GM21786 (cell line): ENCODE measurements around the gene CLIC4.
"Not testable (repeated sequence)": the region's sequence is repeated elsewhere in the genome, so short reads cannot be mapped to it uniquely, and the experiment has no call there.

Experiments used
- ATAC-seq: cut with Tn5 transposase; IDR thresholded peaks from one replicate; pipeline ENCODE4 v1.9.1; 2021; ENCODE audit not compliant: unreplicated experiment

CLIC4 gene

DNA sequence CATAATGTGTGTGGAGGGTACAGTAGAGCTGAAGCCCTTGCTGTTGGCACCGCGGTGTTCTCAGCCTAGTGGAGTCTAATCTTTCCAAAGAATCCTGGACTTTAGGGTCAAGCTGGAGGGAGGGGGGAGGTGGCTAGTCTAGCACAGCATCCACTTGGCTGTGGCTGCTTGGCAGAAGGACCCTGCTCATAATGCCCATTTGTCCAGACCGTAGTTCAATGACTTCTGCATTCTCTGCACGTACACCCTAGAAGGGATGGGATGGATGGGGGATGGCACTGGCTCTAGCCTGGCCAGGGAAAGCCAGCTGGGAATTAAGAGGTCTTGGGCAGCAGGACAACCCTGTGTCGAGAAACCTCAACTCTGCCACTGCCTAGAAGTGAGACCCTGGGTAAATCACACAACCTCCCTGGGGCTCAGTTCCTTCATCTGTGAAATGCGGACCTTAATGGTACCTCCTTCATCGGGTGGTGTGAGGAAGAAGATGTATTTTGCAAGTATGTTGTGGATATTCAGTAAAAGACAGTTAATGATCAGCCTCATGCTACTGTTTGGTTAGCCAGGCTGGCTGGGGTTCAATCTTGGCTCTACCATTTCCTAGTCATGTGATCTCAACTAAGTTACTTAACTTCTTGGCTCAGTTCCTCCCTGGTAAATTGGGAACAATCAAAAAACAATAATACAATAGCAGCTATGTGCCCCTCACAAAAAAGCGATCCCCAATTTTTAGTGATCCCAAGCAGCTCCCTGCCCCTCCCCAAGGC, 27.2 kb upstream of the CLIC4 start:
- no peak for ATAC-seq

DNA sequence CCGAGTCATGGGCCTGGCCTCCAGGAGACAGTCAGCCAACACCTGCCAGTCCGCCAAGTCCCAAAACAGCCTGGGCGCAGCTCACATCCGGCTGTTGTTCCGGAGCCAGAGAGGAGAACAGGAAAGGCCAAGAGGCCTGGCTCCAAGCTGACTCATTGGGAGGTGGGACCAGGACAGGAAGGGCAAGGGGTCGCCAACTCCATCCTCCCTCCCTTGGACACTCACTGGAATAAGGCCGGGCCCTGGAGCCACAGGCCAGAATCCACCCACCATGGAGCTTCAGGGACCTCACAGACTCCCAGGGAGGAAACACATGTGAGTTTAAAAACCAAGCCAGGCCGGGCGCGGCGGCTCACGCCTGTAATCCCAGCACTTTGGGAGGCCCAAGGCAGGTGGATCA, 25.1 kb upstream of the CLIC4 start:
- ATAC-seq: no peak

GRCh38 chr1:24721533-24721932, 23.7 kb upstream of the CLIC4 start:
- no peak for ATAC-seq

GRCh38 chr1:24722073-24723035, 22.9 kb upstream of the CLIC4 start:
- ATAC-seq: not testable (repeated sequence)

GRCh38 chr1:24724345-24725208, 20.7 kb upstream of the CLIC4 start:
- no peak for ATAC-seq

DNA sequence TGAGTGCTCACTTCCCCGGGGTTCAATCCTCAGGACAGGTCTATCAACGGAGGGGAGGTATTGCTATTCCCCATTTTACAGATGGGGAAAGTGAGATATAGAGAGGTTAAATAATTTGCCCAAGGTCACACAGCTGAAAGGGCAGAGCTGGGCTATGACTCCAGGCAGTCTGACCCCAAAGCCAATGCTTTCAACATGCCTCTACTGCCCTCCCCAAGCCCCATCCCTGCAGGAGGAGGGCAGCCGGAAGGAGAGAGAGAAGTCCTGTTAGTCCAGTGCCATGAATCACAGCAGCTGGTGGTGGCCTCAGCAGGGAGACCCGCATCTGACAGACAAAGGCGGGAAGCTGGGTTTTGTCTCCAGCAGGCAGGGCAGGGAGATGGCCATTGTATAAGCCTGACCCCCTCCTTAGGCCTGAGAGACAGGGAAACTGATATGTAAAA, 20.0 kb upstream of the CLIC4 start:
- ATAC-seq: no peak

- no peak for ATAC-seq
Observed at GRCh38 chr1:24726741-24727140, 18.5 kb upstream of the CLIC4 start.

DNA sequence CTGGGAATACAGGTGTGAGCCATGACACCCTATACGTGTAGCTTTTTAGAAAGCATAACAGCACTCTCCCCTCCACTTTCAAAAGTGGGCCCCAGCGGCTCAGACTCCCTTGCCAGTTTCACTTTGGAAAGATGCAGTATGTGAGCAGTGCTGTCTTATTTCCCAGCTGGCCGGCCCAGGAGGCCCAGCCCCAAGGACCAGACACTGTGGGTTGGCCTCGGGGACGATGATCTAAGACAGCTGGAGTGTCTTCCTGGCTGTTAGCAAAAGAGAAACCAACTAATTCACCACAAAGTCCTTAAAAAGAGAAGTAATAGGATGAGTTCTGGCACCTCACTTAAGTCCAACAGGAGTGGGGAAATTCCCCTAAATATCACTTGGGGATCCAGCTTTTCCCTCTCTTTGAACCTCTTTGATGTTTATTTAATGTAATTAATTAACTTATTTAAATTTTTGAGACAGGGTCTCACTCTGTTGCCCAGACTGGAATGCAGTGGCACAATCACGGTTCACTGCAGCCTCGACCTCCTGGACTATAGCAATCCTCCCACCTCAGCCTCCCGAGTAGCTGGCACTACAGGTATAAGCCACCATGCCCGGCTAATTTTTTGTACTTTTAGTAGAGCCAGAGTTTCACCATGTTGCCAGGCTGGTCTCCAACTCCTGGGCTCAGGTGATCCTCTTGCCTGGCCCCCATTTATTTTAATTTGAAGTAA, 17.6 kb upstream of the CLIC4 start:
- peak; percentile 81 for ATAC-seq

DNA sequence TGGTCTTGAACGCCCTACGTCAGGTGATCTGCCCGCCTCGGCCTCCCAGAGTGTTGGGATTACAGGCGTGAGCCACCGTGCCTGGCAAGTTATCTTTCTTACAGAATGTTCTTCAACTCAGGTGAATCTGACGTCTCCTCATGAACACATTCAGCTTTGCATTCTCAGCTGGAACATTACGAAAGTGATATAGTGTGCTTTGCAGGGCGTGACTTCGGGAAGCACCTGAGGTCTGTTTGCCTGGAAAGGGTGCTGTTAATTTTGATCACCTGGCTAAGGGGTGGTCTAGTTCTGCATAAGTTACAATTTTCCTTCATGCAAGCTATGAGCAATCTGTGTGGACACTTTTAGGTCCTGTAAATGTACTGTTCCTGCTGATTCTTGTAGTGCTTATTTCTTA, 16.3 kb upstream of the CLIC4 start:
- no peak for ATAC-seq

- no peak for ATAC-seq
Observed at GRCh38 chr1:24732186-24732885, 12.9 kb upstream of the CLIC4 start.

- ATAC-seq: peak; percentile 71
Observed at GRCh38 chr1:24733342-24733741, 11.9 kb upstream of the CLIC4 start.

GRCh38 chr1:24735156-24735508, 10.1 kb upstream of the CLIC4 start:
- ATAC-seq: no peak

DNA sequence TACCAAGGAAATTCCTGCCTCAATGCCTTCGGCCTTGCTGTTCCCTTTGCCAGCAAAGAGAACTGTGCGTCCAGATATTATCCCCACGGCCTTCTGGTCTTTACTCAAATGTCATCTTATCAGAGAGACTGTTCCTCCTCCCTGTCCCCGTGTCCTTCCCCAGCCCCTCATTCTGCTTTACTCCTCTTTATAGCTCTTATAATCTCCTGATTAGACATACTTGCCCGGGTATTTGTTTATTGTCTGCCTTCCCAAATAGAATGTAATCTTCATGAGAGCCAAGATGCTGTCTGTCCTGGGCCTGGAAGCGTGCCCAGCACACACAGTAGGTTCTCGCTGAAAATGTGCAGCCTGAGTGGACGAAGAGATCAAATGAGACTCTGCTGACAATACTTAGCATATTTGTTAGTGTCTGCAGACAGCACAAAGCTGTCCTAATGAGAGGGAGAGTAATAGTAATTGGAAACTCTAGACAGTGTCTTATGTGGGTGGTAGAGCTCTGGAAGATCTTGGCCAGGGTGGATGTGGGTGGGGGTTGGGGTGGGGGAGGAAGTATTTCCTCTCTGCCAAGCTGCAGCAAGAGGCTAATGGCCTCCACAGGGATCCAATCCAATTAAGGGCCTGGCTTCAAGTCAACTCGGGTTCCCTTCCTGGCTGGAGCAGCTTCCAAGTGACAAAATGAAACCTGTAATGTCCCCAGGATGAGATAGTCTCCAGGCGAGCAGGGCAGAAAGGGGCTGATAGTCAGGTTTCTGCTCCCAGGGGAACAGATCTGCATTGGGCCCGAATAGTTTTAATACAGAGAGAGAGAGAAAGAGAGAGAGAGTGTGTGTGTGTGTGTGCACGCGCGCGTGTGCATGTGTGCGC, 9.5 kb upstream of the CLIC4 start:
- ATAC-seq: no peak

GRCh38 chr1:24737368-24738117, 7.7 kb upstream of the CLIC4 start:
- ATAC-seq: no peak

- ATAC-seq: no peak
Observed at GRCh38 chr1:24739241-24739640, 6.0 kb upstream of the CLIC4 start.

DNA sequence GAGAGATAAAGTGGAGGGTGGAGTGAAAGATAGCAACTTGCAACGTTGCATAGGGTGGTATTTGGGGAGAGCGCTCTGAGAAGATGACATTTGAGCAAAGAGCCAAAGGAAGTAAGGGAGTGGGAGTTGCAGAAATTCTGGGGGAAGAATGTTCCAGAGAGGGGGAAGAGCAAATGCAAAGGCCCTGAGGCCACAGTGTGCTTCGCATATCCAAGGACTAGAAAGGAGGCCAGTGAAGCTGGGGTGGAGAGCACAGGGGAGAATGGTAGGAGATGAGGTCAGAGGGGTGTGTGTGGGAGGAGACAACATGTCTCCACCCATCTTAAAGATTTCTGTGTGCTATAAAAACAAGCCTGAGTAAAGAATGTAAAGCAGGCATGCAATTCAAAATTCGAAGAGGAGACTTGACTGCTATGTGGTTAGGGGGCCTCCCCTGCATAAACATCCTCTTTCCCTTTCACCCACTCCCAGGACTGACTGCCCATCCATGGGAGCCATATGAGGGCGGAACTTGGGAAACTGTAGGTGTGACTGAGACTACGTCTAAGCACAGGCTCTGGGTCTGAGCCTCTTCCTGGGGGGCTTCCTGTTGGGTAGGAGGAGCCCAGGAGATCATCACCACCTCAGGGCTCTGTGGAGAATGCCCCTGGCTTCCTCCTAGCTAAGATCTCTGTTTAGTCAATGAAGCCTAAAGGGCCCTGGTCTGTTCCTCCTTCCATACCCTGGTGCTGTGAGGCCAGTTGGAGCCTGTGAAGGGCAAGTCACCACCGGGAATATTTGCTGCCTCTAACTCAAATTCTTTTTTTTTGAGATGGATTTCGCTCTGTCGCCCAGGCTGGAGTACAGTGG, 2.9 kb upstream of the CLIC4 start:
- ATAC-seq: no peak
